ENCODE results near the gene SPIRE1.

SPIRE1 gene

DNA sequence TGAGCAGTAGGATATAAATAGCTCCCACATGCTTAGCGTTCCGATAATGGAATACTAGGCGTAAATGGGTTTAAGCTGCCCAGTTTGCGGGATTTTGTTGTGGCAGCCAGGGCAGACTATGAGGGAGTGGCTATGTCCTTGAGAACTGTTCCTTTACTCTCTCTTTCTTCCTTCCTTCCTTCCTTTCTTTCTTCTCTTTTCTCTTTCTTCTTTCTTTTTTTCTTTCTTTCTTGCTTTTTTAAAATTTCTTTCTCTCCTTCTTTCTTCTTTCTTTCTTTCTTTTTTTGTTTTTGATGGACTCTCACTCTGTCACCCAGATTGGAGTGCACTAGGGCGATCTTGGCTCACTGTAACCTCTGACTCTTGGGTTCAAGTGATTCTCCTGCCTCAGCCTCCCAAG is 259.3 kb downstream of the SPIRE1 start:
- Histone ChIP-seq H3K36me3 (ENCODE audit: insufficient read depth, low read length) (no peaks in the 10 kb centered on the region), H3K9me3 (ENCODE audit: insufficient read depth, low read length, severe bottlenecking) (no peaks in the 10 kb centered on the region), H4K20me1 (ENCODE audit: insufficient read depth, low read length) (no peaks in the 10 kb centered on the region), H3K4me3 (ENCODE audit: low read depth in 1 of 2, low read length in 2 of 2) (no peak overlapping the region), H2AFZ (ENCODE audit: low read depth, low read length) (no peak overlapping the region), H3K9ac (ENCODE audit: low read depth, low read length) (no peak overlapping the region), H3K4me2 (ENCODE audit: insufficient read depth, low read length) (no peak overlapping the region), H3K27me3 (ENCODE audit: insufficient read depth, low read length, poor library complexity) (peaks cover 2% of the 10 kb centered on the region), H3K27ac (ENCODE audit: low read length) (no peak overlapping the region), H3K79me2 (ENCODE audit: insufficient read depth, low read length) (no peaks in the 10 kb centered on the region), H3K4me1 (ENCODE audit: insufficient read depth, low read length) (no peaks in the 10 kb centered on the region)
- ATAC-seq (ENCODE audit: insufficient read depth, low read depth), result no peak
- TF ChIP-seq EZH2 (IDR thresholded peaks at IDR 0.05; ENCODE audit: borderline replicate concordance, low read depth, low read length, severe bottlenecking), result no peak
- TF ChIP-seq, protein P1, sequence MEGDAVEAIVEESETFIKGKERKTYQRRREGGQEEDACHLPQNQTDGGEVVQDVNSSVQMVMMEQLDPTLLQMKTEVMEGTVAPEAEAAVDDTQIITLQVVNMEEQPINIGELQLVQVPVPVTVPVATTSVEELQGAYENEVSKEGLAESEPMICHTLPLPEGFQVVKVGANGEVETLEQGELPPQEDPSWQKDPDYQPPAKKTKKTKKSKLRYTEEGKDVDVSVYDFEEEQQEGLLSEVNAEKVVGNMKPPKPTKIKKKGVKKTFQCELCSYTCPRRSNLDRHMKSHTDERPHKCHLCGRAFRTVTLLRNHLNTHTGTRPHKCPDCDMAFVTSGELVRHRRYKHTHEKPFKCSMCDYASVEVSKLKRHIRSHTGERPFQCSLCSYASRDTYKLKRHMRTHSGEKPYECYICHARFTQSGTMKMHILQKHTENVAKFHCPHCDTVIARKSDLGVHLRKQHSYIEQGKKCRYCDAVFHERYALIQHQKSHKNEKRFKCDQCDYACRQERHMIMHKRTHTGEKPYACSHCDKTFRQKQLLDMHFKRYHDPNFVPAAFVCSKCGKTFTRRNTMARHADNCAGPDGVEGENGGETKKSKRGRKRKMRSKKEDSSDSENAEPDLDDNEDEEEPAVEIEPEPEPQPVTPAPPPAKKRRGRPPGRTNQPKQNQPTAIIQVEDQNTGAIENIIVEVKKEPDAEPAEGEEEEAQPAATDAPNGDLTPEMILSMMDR (IDR thresholded peaks at IDR 0.05; ENCODE audit: borderline replicate concordance, extremely low read depth, low read length, poor library complexity, severe bottlenecking), result no peak
- DNase-seq, result no peak

DNA sequence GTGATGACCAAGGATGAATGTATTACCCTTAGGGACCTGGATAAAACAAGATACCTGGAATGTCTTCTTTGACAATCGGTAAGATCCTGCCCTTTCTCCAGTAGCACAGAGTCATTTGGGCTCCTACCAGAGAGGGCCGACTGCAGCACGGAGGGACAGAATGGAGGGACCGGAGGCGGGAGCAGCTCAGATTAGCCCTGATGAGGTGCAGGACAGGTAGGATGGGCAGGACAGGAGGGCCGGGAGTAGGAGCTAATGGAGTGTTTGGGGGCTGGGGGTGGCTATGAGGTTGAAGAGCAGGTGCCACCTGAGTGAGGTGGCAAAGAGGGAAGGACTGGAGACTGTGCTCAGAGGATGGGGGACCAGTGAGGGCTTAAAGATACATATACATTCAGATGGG is 260.1 kb downstream of the SPIRE1 start:
- Histone ChIP-seq H3K36me3 (ENCODE audit: insufficient read depth, low read length) (no peaks in the 10 kb centered on the region), H3K4me3 (ENCODE audit: low read depth in 1 of 2, low read length in 2 of 2) (no peak overlapping the region), H3K9ac (ENCODE audit: low read depth, low read length) (no peak overlapping the region), H3K4me2 (ENCODE audit: insufficient read depth, low read length) (no peak overlapping the region), H3K27me3 (ENCODE audit: insufficient read depth, low read length, poor library complexity) (no peaks in the 10 kb centered on the region), H3K79me2 (ENCODE audit: insufficient read depth, low read length) (no peaks in the 10 kb centered on the region), H3K9me3 (ENCODE audit: insufficient read depth, low read length, severe bottlenecking) (no peaks in the 10 kb centered on the region), H3K4me1 (ENCODE audit: insufficient read depth, low read length) (no peaks in the 10 kb centered on the region), H4K20me1 (ENCODE audit: insufficient read depth, low read length) (no peaks in the 10 kb centered on the region), H2AFZ (ENCODE audit: low read depth, low read length) (no peak overlapping the region), H3K27ac (ENCODE audit: low read length) (no peak overlapping the region)
- TF ChIP-seq, protein P1 (IDR thresholded peaks at IDR 0.05; ENCODE audit: borderline replicate concordance, extremely low read depth, low read length, poor library complexity, severe bottlenecking), result no peak
- no peak for TF ChIP-seq EZH2 (IDR thresholded peaks at IDR 0.05; ENCODE audit: borderline replicate concordance, low read depth, low read length, severe bottlenecking)
- DNase-seq, result no peak
- ATAC-seq (ENCODE audit: insufficient read depth, low read depth), result no peak

DNA sequence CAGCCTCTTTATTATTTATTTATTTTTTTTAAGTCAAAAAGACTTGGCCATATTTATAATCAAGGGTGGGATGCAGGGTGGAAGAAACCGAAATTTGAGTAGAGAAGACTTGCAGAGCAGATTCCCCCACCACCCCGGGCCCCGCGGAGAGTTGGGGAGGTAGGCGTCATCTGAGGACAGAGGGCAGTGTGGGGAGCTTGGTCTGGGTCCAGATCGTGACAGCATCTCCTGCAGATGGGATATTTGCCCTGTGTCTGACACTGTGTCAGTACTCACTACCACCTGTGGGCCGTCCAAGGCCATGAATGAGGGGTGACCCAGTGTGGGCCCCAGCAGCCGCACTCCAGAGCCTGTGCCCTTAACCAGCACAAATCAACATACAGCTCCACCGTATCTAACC is 260.7 kb downstream of the SPIRE1 start:
- H2AFZ ChIP-seq (ENCODE audit: low read depth, low read length), result no peak overlapping the region
- no peaks in the 10 kb centered on the region for H4K20me1 ChIP-seq (ENCODE audit: insufficient read depth, low read length)
- no peak for DNase-seq
- no peak overlapping the region for H3K4me2 ChIP-seq (ENCODE audit: insufficient read depth, low read length)
- no peak overlapping the region for H3K9ac ChIP-seq (ENCODE audit: low read depth, low read length)
- H3K9me3 ChIP-seq (ENCODE audit: insufficient read depth, low read length, severe bottlenecking), result no peaks in the 10 kb centered on the region
- TF ChIP-seq EZH2 (IDR thresholded peaks at IDR 0.05; ENCODE audit: borderline replicate concordance, low read depth, low read length, severe bottlenecking), result no peak
- TF ChIP-seq, protein P1 (IDR thresholded peaks at IDR 0.05; ENCODE audit: borderline replicate concordance, extremely low read depth, low read length, poor library complexity, severe bottlenecking), result no peak
- no peaks in the 10 kb centered on the region for H3K27me3 ChIP-seq (ENCODE audit: insufficient read depth, low read length, poor library complexity)
- H3K27ac ChIP-seq (ENCODE audit: low read length), result no peak overlapping the region
- no peaks in the 10 kb centered on the region for H3K36me3 ChIP-seq (ENCODE audit: insufficient read depth, low read length)
- no peak for ATAC-seq (ENCODE audit: insufficient read depth, low read depth)
- H3K4me3 ChIP-seq (ENCODE audit: low read depth in 1 of 2, low read length in 2 of 2), result no peak overlapping the region
- H3K79me2 ChIP-seq (ENCODE audit: insufficient read depth, low read length), result no peaks in the 10 kb centered on the region
- H3K4me1 ChIP-seq (ENCODE audit: insufficient read depth, low read length), result no peaks in the 10 kb centered on the region
